ENCODE data around the gene NEGR1. TPM values are rescaled to one million over a fixed set of nuclear protein-coding genes. Genes with fewer than 3 reads are reported as not detected.
A peak's percentile ranks its signal among the peaks of the same experiment; 100 is the strongest.

NEGR1 gene
- total and polyA plus RNA-seq, 2 experiments from 2014 or later = 0.57 to 0.94 TPM

GRCh38 chr1:71737768-71738167 is 544.6 kb downstream of the NEGR1 start:
- Mint-ChIP-seq H3K27ac (peak overlapping the region; percentile 87; the same call in 1 of the 2 replicates), H3K9me3 (peaks cover 14% of the 10 kb centered on the region; the same call in 2 of the 3 replicates), H3K4me1 (peaks cover 49% of the 10 kb centered on the region), H3K4me3 (peak overlapping the region; percentile 37; the same call in 2 of the 3 replicates), H3K36me3 (ENCODE audit: low read depth) (peaks cover 8% of the 10 kb centered on the region; the same call in 2 of the 3 replicates), H3K27me3 (ENCODE audit: insufficient read depth, low read depth, poor library complexity) (peaks cover 8% of the 10 kb centered on the region)
- Histone ChIP-seq H3K4me2 (peak overlapping the region; percentile 19; the same call in 1 of the 2 replicates), H3K27me3 (ENCODE audit: insufficient read depth) (no peaks in the 10 kb centered on the region), H3K9me2 (ENCODE audit: insufficient read depth) (peaks cover 3% of the 10 kb centered on the region; the same call in 1 of the 2 replicates), H3K4me3 (no peak overlapping the region), H3K27ac (ENCODE audit: low read depth) (no peak overlapping the region; the same call in 1 of the 2 replicates), H3F3A (replicated peaks; ENCODE audit: low read depth) (no peaks in the 10 kb centered on the region), H3K36me3 (ENCODE audit: insufficient read depth) (no peaks in the 10 kb centered on the region), H4K20me1 (replicated peaks; ENCODE audit: insufficient read depth) (no peaks in the 10 kb centered on the region), H3K79me2 (replicated peaks; ENCODE audit: insufficient read depth) (no peaks in the 10 kb centered on the region), H3K4me1 (ENCODE audit: insufficient read depth) (peaks cover 20% of the 10 kb centered on the region), H2AFZ (no peak overlapping the region)
- ATAC-seq (peak; percentile 94), DNase-seq (ENCODE audit: low spot score) (peak; percentile 40)
- TF ChIP-seq POLR2AphosphoS5 (IDR thresholded peaks at IDR 0.05; ENCODE audit: low read depth) (no peak), ZNF462 (CRISPR knock-in tag; IDR thresholded peaks at IDR 0.05) (peak; percentile 58; the same call in 1 of the 2 replicates)

- Histone ChIP-seq H3K4me2 (no peak overlapping the region), H3K4me3 (no peak overlapping the region)
- TF ChIP-seq JUNB (IDR thresholded peaks at IDR 0.05; ENCODE audit: unreplicated experiment) = no peak
- TF ChIP-seq CTCF (conservative IDR thresholded peaks at IDR 0.05; ENCODE audit: low read depth in 2 of 2) = no peak
- TF ChIP-seq EZH2phosphoT487 (IDR thresholded peaks at IDR 0.05; ENCODE audit: unreplicated experiment) = no peak
- no peak for TF ChIP-seq REST (IDR thresholded peaks at IDR 0.05; ENCODE audit: unreplicated experiment)
- no peak for TF ChIP-seq STAT1 (IDR thresholded peaks at IDR 0.05; ENCODE audit: unreplicated experiment)
- TF ChIP-seq EZH2 (IDR thresholded peaks at IDR 0.05; ENCODE audit: low read depth, unreplicated experiment) = no peak
- no peak for TF ChIP-seq ETS1 (IDR thresholded peaks at IDR 0.05)
Measured at GRCh38 chr1:71733121-71733520, 549.2 kb downstream of the NEGR1 start.

More at GRCh38 chr1:71733121-71733520, 549.2 kb downstream of the NEGR1 start:
- no peaks in the 10 kb centered on the region for H3K79me2 ChIP-seq (replicated peaks; ENCODE audit: insufficient read depth)
- no peaks in the 10 kb centered on the region for H3K36me3 ChIP-seq (ENCODE audit: insufficient read depth)
- Mint-ChIP-seq H3K36me3 (ENCODE audit: low read depth) (no peaks in the 10 kb centered on the region), H3K27me3 (ENCODE audit: insufficient read depth, low read depth, poor library complexity) (peaks cover 4% of the 10 kb centered on the region), H3K4me1 (peaks cover 37% of the 10 kb centered on the region), H3K9me3 (no peaks in the 10 kb centered on the region), H3K27ac (0 out of 2 replicates have a peak overlapping the region, but pooled peaks have one; percentile 19), H3K4me3 (no peak overlapping the region)
- H3F3A ChIP-seq (replicated peaks; ENCODE audit: low read depth) = no peaks in the 10 kb centered on the region
- no peak for ATAC-seq
- no peak overlapping the region for H3K27ac ChIP-seq (ENCODE audit: low read depth)
- no peaks in the 10 kb centered on the region for H3K27me3 ChIP-seq (ENCODE audit: insufficient read depth)
- no peak for DNase-seq (ENCODE audit: low spot score)
- H3K4me1 ChIP-seq (ENCODE audit: insufficient read depth) = peaks cover 16% of the 10 kb centered on the region
- no peaks in the 10 kb centered on the region for H3K9me2 ChIP-seq (ENCODE audit: insufficient read depth)
- no peaks in the 10 kb centered on the region for H4K20me1 ChIP-seq (replicated peaks; ENCODE audit: insufficient read depth)
- no peak overlapping the region for H2AFZ ChIP-seq

Measured in GM23338 (cell line).